Measurements from ENCODE around the gene TGIF2.

The TGIF2 gene

GRCh38 chr20:36527331-36528125 lies 45.9 kb upstream of the TGIF2 start:
- Histone ChIP-seq H3K27ac (ENCODE audit: low read depth, low read length) (no peak overlapping the region), H3K36me3 (ENCODE audit: control insufficient read depth, low read length) (peaks cover 21% of the 10 kb centered on the region), H4K20me1 (ENCODE audit: control insufficient read depth, insufficient read depth, low read depth, low read length) (0 out of 2 replicates have a peak, but pooled peaks cover 4% of the 10 kb centered on the region), H3K27me3 (ENCODE audit: control insufficient read depth, low read length) (no peaks in the 10 kb centered on the region), H3K4me2 (ENCODE audit: low read length) (no peak overlapping the region), H3K9me2 (replicated peaks; ENCODE audit: control insufficient read depth, low read length) (no peaks in the 10 kb centered on the region), H3K4me1 (ENCODE audit: control insufficient read depth, low read length) (peaks cover 12% of the 10 kb centered on the region), H3K9me3 (ENCODE audit: control insufficient read depth, insufficient read depth, low read length) (no peaks in the 10 kb centered on the region), H3K79me2 (ENCODE audit: control insufficient read depth, low read length) (no peaks in the 10 kb centered on the region), H3K4me3 (ENCODE audit: low read length) (no peak overlapping the region), H3F3A (ENCODE audit: control insufficient read depth, insufficient read depth) (no peaks in the 10 kb centered on the region)
- no peak for TF ChIP-seq EZH2phosphoT487 (IDR thresholded peaks at IDR 0.05; ENCODE audit: borderline replicate concordance, low read length)
- TF ChIP-seq CTCF (IDR thresholded peaks at IDR 0.05; ENCODE audit: low read depth, low read length, poor library complexity, severe bottlenecking), result no peak

- Histone ChIP-seq H3K4me3 (ENCODE audit: low read length) (no peak overlapping the region), H3K9me2 (replicated peaks; ENCODE audit: control insufficient read depth, low read length) (no peaks in the 10 kb centered on the region), H3K27me3 (ENCODE audit: control insufficient read depth, low read length) (no peaks in the 10 kb centered on the region), H3K4me1 (ENCODE audit: control insufficient read depth, low read length) (peaks cover 8% of the 10 kb centered on the region), H3K27ac (ENCODE audit: low read depth, low read length) (no peak overlapping the region), H3K9me3 (ENCODE audit: control insufficient read depth, insufficient read depth, low read length) (no peaks in the 10 kb centered on the region), H3K4me2 (ENCODE audit: low read length) (no peak overlapping the region), H4K20me1 (ENCODE audit: control insufficient read depth, insufficient read depth, low read depth, low read length) (0 out of 2 replicates have a peak, but pooled peaks cover 4% of the 10 kb centered on the region), H3K79me2 (ENCODE audit: control insufficient read depth, low read length) (no peaks in the 10 kb centered on the region), H3K36me3 (ENCODE audit: control insufficient read depth, low read length) (peaks cover 21% of the 10 kb centered on the region), H3F3A (ENCODE audit: control insufficient read depth, insufficient read depth) (no peaks in the 10 kb centered on the region)
- TF ChIP-seq EZH2phosphoT487 (IDR thresholded peaks at IDR 0.05; ENCODE audit: borderline replicate concordance, low read length) (no peak), CTCF (IDR thresholded peaks at IDR 0.05; ENCODE audit: low read depth, low read length, poor library complexity, severe bottlenecking) (no peak)
Measured at GRCh38 chr20:36528176-36528874, 45.1 kb upstream of the TGIF2 start.

- TF ChIP-seq EZH2phosphoT487 (IDR thresholded peaks at IDR 0.05; ENCODE audit: borderline replicate concordance, low read length), result no peak
- no peak for TF ChIP-seq CTCF (IDR thresholded peaks at IDR 0.05; ENCODE audit: low read depth, low read length, poor library complexity, severe bottlenecking)
- no peaks in the 10 kb centered on the region for H3K27me3 ChIP-seq (ENCODE audit: control insufficient read depth, low read length)
- no peak overlapping the region for H3K4me3 ChIP-seq (ENCODE audit: low read length)
- H3F3A ChIP-seq (ENCODE audit: control insufficient read depth, insufficient read depth), result no peaks in the 10 kb centered on the region
- no peaks in the 10 kb centered on the region for H3K79me2 ChIP-seq (ENCODE audit: control insufficient read depth, low read length)
- H3K4me1 ChIP-seq (ENCODE audit: control insufficient read depth, low read length), result peaks cover 2% of the 10 kb centered on the region
- H4K20me1 ChIP-seq (ENCODE audit: control insufficient read depth, insufficient read depth, low read depth, low read length), result 0 out of 2 replicates have a peak, but pooled peaks cover under 1% of the 10 kb centered on the region
- H3K9me2 ChIP-seq (replicated peaks; ENCODE audit: control insufficient read depth, low read length), result no peaks in the 10 kb centered on the region
- H3K4me2 ChIP-seq (ENCODE audit: low read length), result no peak overlapping the region
- H3K9me3 ChIP-seq (ENCODE audit: control insufficient read depth, insufficient read depth, low read length), result no peaks in the 10 kb centered on the region
- H3K36me3 ChIP-seq (ENCODE audit: control insufficient read depth, low read length), result peaks cover 19% of the 10 kb centered on the region
- no peak overlapping the region for H3K27ac ChIP-seq (ENCODE audit: low read depth, low read length)
Measured at GRCh38 chr20:36528875-36529417, 44.5 kb upstream of the TGIF2 start.
